SU-DHL-6 (cell line): ENCODE data around the gene ANKRD33.

ENCODE experiments used
- H2AFZ ChIP-seq: fragments of 200-600 bp; sonication (generic); 2 replicates; pipeline ENCODE4 v1.6.1; 2014; ENCODE audit warnings: low read depth, mild to moderate bottlenecking, moderate library complexity, mixed read lengths, antibody characterized with exemption, low read length; ENCODE audit not compliant: severe bottlenecking
- H3F3A ChIP-seq: fragments of 200-600 bp; shearing (Covaris generic); 2 replicates; pipeline ENCODE4 v1.6.0; 2016; ENCODE audit warnings: antibody characterized with exemption, mild to moderate bottlenecking; ENCODE audit not compliant: insufficient read depth
- H3K27ac ChIP-seq: fragments of 200-600 bp; sonication (generic); 2 replicates; pipeline ENCODE4 v1.5.1; 2016; ENCODE audit warnings: low read depth, mild to moderate bottlenecking, low read length, moderate library complexity, mixed read lengths
- H3K27me3 ChIP-seq: fragments of 200-600 bp; sonication (generic), shearing (Covaris generic); 2 replicates; pipeline ENCODE4 v1.6.0; 2014; ENCODE audit warnings: mild to moderate bottlenecking, low read length
- H3K36me3 ChIP-seq: fragments of 200-600 bp; sonication (generic); 2 replicates; pipeline ENCODE4 v1.6.1; 2014; ENCODE audit warnings: mild to moderate bottlenecking, low read length, mixed read lengths
- H3K4me2 ChIP-seq: fragments of 300-600, 200-600 bp; shearing (Covaris generic), sonication (generic); 2 replicates; pipeline ENCODE4 v1.6.0; 2014; ENCODE audit warnings: low read length, low read depth, mild to moderate bottlenecking; ENCODE audit not compliant: poor library complexity, severe bottlenecking
- H3K4me3 ChIP-seq: fragments of 200-600 bp; sonication (generic); 2 replicates; pipeline ENCODE4 v1.5.1; 2014; ENCODE audit warnings: antibody characterized with exemption, low read length, mild to moderate bottlenecking, mixed read lengths; ENCODE audit not compliant: insufficient read depth, poor library complexity, severe bottlenecking
- H3K79me2 ChIP-seq: fragments of 200-600 bp; sonication (generic); 2 replicates; pipeline ENCODE4 v1.6.1; 2014; ENCODE audit warnings: mild to moderate bottlenecking, low read length, moderate library complexity; ENCODE audit not compliant: insufficient read depth
- H3K9ac ChIP-seq: fragments of 200-600 bp; sonication (generic); 2 replicates; pipeline ENCODE4 v1.7.0; 2014; ENCODE audit warnings: mild to moderate bottlenecking, low read length
- H3K9me2 ChIP-seq: fragments of 200-600 bp; sonication (generic); replicated peaks from 2 replicates; pipeline ENCODE4 v1.6.1; 2014; ENCODE audit warnings: low read length; ENCODE audit not compliant: insufficient read depth
- H3K9me3 ChIP-seq: fragments of 200-600 bp; sonication (generic); 2 replicates; pipeline ENCODE4 v1.6.1; 2014; ENCODE audit warnings: low read length, mixed read lengths; ENCODE audit not compliant: insufficient read depth
- H4K20me1 ChIP-seq: fragments of 200-600 bp; sonication (generic); 2 replicates; pipeline ENCODE4 v1.6.1; 2014; ENCODE audit warnings: low read depth, mild to moderate bottlenecking, antibody characterized with exemption, low read length, moderate library complexity, mixed read lengths
- EZH2phosphoT487 ChIP-seq: fragments of 200-600 bp; sonication (generic), shearing (Covaris generic); conservative IDR thresholded peaks from 2 replicates; pipeline ENCODE4 v1.6.1; 2018; ENCODE audit warnings: mild to moderate bottlenecking, antibody characterized with exemption, low read length, moderate library complexity, mixed read lengths
- TF ChIP-seq, protein P1 (sequence below): fragments of 200-600 bp; sonication (generic); IDR thresholded peaks from one replicate; pipeline ENCODE4 v1.5.1; 2017; ENCODE audit warnings: antibody characterized with exemption, mild to moderate bottlenecking, low read length, moderate library complexity; ENCODE audit not compliant: insufficient read depth, poor library complexity, severe bottlenecking

Gene ANKRD33

DNA sequence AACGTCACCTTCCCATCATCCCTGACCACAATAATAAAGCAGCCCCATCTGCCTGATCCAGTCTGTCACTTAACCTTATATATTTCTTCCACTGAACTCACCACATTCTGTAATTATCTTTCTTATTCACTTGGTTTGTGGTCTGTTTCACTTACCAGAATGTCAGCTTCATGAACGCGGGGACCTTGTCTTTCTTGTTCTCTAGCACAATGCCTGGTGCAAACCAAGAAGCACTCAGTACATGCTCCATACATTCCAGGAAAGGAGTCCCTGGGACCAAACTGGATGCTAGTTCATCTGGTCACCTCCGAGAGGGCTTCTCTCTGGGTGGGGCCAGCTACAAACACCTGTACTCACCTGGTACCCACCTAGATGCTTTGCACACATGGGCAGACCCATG is 17.4 kb upstream of the ANKRD33 start:
- no peak overlapping the region for H3K4me3 ChIP-seq
- no peaks in the 10 kb centered on the region for H3K36me3 ChIP-seq
- H3K27me3 ChIP-seq, result no peaks in the 10 kb centered on the region
- no peaks in the 10 kb centered on the region for H3F3A ChIP-seq
- TF ChIP-seq, protein P1, sequence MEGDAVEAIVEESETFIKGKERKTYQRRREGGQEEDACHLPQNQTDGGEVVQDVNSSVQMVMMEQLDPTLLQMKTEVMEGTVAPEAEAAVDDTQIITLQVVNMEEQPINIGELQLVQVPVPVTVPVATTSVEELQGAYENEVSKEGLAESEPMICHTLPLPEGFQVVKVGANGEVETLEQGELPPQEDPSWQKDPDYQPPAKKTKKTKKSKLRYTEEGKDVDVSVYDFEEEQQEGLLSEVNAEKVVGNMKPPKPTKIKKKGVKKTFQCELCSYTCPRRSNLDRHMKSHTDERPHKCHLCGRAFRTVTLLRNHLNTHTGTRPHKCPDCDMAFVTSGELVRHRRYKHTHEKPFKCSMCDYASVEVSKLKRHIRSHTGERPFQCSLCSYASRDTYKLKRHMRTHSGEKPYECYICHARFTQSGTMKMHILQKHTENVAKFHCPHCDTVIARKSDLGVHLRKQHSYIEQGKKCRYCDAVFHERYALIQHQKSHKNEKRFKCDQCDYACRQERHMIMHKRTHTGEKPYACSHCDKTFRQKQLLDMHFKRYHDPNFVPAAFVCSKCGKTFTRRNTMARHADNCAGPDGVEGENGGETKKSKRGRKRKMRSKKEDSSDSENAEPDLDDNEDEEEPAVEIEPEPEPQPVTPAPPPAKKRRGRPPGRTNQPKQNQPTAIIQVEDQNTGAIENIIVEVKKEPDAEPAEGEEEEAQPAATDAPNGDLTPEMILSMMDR, result no peak
- TF ChIP-seq EZH2phosphoT487, result no peak
- no peaks in the 10 kb centered on the region for H3K79me2 ChIP-seq
- no peak overlapping the region for H3K9ac ChIP-seq
- no peak overlapping the region for H3K27ac ChIP-seq
- no peaks in the 10 kb centered on the region for H4K20me1 ChIP-seq
- no peak overlapping the region for H2AFZ ChIP-seq
- H3K9me2 ChIP-seq, result no peaks in the 10 kb centered on the region
- H3K9me3 ChIP-seq, result no peaks in the 10 kb centered on the region
- H3K4me2 ChIP-seq, result no peak overlapping the region

DNA sequence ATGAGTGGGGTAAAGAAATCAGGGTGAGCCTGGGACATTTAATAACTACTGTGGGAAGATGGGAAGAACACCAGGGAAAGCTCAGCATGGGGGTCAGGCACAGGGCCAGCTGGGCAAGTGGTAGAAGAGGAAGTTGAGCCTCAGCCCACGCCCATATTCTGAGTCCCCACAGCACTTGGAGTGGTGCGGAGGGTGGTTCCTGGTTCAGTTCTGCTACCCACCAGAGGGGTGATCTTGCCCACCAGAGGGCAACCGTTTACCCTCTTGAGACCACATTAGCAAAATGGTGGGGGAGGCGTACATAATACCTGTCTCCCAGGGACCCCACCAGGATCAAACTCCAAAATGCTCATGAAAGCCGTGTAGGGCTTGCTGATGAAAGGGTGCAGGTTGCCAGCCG is 16.8 kb upstream of the ANKRD33 start:
- no peak overlapping the region for H3K4me2 ChIP-seq
- no peaks in the 10 kb centered on the region for H3K79me2 ChIP-seq
- H3K4me3 ChIP-seq, result no peak overlapping the region
- no peak overlapping the region for H3K27ac ChIP-seq
- TF ChIP-seq, protein P1, result no peak
- TF ChIP-seq EZH2phosphoT487, result no peak
- no peak overlapping the region for H3K9ac ChIP-seq
- no peaks in the 10 kb centered on the region for H3K9me3 ChIP-seq
- H3F3A ChIP-seq, result no peaks in the 10 kb centered on the region
- H2AFZ ChIP-seq, result no peak overlapping the region
- H4K20me1 ChIP-seq, result no peaks in the 10 kb centered on the region
- no peaks in the 10 kb centered on the region for H3K27me3 ChIP-seq
- H3K36me3 ChIP-seq, result no peaks in the 10 kb centered on the region
- no peaks in the 10 kb centered on the region for H3K9me2 ChIP-seq

DNA sequence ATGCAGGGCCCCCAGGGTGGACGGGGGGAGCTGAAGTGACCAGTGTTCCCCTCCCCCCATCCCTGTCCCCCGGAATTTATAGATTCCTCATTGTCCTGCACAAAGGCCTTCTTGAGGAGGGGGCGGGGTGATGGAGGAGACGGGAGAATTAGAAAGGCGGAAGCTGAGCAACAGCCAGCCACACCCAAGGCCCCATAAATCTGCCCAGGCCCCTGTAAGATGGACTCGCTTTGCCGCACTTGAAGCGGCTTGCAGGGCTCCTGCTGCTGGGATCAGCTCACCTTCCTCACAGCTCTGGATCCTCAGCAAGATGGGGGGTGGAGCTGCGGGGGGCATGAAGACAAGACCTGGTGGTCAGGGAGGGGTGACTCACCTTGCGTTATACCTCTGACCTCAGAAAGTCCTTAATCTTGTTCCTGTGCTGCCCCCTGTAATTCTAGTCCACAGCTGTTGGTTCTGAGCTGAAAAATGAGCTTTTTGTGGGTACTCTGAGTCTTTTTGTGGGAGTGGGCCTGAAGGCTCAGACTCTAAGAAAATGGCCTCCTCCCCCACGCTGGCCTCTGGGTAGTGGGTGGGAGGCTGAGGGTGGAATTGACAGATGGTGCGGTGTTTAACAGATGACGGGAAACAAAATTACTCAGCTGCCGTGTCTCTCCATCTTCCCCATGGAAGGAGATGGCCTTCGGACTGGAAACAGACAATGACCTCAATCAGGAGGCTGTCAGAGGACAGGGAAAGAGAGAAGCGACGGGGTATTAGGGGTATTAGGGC is 15.8 kb upstream of the ANKRD33 start:
- Histone ChIP-seq H3K9me3 (no peaks in the 10 kb centered on the region), H3K4me2 (no peak overlapping the region), H3K9me2 (no peaks in the 10 kb centered on the region), H2AFZ (no peak overlapping the region), H3K27me3 (no peaks in the 10 kb centered on the region), H3K79me2 (no peaks in the 10 kb centered on the region), H3K4me3 (no peak overlapping the region), H3K9ac (no peak overlapping the region), H4K20me1 (no peaks in the 10 kb centered on the region), H3K36me3 (no peaks in the 10 kb centered on the region), H3F3A (no peaks in the 10 kb centered on the region), H3K27ac (no peak overlapping the region)
- TF ChIP-seq, protein P1, result no peak
- no peak for TF ChIP-seq EZH2phosphoT487
